NCI-H1694 treated with DMSO at 0.1 percent for 48 hours (cell line): ENCODE data around the gene PRDM1.

Source experiments
- DNase-seq: peaks from one replicate; lab custom pipeline; 2025; lab: John Stamatoyannopoulos, UW

Gene PRDM1

GRCh38 chr6:106070636-106071035 is 15.5 kb upstream of the PRDM1 start:
- no peak for DNase-seq

DNA sequence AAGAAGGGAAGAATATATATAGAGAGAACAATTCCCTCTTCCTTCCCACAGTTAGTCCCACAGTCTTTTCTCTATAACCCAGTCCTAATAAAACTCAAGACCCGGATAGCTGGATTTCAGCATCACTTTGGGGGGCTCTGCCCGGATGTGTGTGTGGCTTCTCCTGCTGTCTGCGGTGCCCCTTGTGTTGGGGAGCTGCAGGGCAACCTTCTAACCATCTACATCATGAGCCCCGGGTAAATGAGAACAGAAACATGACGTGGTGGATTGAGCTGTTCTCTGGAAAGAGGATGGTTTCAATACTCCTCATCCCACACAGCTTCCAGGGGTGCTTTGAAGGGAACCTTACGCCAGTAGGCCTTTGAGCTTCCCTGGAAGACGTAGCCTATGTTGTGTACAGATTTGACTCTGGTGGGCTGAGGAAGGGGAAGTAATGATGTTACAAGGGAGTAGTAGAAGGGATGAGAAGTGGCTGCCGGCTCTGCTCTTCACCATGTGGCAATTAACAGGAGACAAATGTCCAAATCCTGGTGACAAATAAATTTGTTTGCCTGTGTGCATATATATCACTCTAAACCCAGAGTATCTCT is 13.5 kb upstream of the PRDM1 start:
- no peak for DNase-seq

DNA sequence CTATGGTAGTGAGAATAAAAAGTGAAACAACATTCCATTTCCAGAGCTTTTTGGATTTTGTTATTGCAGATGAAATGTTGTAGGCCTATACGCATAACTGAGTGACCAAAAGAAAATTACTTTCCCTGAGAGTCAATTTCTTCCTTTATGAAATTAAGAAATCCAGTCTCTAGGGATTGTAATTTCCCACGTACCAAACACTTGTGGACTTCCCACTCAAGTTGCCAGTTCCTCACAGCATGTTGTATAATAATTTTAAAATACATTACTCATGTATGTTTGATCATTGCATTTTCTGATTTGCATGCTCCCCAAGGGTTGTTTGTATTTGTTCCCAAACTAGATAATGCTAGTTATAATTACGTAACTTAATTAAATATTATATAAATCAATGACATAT is 12.0 kb upstream of the PRDM1 start:
- DNase-seq = no peak

DNA sequence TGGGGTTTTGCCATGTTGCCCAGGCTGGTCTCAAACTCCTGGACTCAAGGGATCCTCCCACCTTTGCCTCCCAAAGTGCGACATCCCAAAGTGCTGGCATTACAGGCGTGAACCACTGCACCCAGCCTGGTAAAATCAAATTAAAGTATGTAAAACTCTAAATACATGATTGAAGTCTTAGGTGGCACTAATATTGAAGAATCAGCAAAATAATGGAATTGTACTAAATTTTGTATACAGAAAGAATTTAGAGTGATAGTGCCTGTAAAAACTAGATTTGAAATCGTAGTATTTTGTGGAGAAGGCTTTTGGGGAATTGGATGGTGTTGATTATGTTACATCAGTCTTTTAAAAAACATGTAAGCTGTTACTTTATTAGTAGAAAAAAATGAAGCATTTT is 10.0 kb upstream of the PRDM1 start:
- no peak for DNase-seq

- DNase-seq = no peak
Observed at GRCh38 chr6:106077170-106077569, 9.0 kb upstream of the PRDM1 start.

DNA sequence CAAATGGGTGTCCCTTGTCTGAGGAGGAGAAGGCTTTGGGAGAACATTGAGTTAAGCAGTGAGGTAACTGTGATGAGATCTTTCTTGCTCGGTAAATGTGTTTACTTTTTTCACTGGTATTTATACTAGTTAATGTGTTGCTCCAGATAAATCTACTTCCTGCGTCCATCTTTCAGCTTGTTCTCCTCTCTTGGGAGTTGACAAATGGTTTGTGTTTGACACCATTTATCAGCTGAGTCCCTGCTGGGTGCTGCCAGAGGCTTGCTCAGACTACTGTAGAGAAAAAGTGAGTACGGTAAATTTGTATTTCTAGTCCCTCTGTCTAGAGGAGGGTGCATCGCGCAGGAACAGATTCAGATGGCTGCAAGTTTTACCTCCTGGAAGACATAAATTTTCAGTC is 8.3 kb upstream of the PRDM1 start:
- DNase-seq = no peak

- DNase-seq = peak; percentile 66
Observed at GRCh38 chr6:106079961-106080762, 6.0 kb upstream of the PRDM1 start.

GRCh38 chr6:106080763-106081095 is 5.4 kb upstream of the PRDM1 start:
- DNase-seq = no peak

GRCh38 chr6:106081715-106082114 is 4.4 kb upstream of the PRDM1 start:
- no peak for DNase-seq

DNA sequence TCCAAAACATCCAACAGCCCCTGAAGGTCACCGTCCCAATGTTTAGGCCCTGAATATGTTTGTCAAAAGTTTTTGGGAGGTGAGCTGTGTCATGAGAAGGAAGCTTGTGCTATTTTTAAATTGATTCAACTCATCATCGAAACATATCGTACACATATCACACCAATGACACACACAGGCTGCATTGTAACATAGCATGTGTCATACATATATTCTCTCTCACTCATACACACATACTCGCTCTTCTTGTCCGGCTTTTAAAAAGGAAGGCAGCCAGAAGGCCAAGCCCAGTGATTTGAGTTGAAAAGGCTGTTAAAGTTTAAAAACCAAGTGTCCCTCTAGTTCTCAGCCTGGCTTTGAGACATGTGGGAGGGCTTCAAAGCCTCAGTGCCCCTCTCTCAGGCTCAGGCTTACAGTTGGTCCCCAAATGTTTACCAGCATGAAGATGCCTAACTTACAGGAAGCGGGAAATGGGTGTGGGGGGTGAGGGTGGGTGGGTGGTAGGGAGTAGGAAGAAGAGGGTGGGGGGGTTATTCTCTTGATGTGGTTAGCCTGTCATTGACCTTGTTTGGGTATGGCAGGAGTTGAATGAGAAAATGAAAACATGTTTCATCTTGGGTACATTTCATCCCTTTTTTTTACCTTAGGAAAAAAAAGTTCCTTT is 3.3 kb upstream of the PRDM1 start:
- DNase-seq = no peak

GRCh38 chr6:106083618-106084017 is 2.5 kb upstream of the PRDM1 start:
- no peak for DNase-seq

GRCh38 chr6:106084106-106084988 is 1.8 kb upstream of the PRDM1 start:
- DNase-seq = peak; percentile 55

GRCh38 chr6:106084989-106085691 is 996 bp upstream of the PRDM1 start:
- DNase-seq = no peak

DNA sequence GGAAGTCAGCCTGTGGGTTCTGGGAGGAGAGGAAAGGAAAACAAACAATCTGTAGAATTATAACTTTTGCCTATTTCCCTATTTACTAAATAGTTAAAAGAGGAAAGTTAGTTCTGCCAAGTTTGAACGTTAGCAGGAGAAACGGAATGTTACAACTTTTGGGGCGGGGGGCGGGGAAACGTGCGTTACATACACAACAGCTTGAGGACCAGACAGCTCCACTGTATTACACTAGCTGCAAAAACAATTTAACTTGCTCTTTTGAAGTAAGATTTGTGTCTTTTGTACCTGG is 498 bp upstream of the PRDM1 start:
- DNase-seq = no peak

DNA sequence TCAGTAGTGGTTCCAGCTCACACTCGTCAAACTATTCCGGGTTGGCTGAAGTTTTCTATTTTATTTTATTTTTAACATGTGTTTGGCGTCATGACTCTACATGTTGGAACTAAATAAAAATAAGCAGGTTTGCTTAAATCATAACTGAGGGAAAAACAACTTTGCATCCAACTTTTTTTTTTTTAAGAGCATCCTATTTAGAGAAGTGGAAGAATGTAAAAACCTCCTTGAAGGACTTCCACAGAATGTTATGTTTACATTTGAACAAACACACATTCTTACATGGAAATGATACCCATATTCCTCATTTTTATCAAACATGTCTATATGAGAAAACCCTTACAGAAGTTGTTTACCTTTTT is 659 bp downstream of the PRDM1 start:
- DNase-seq = no peak

DNA sequence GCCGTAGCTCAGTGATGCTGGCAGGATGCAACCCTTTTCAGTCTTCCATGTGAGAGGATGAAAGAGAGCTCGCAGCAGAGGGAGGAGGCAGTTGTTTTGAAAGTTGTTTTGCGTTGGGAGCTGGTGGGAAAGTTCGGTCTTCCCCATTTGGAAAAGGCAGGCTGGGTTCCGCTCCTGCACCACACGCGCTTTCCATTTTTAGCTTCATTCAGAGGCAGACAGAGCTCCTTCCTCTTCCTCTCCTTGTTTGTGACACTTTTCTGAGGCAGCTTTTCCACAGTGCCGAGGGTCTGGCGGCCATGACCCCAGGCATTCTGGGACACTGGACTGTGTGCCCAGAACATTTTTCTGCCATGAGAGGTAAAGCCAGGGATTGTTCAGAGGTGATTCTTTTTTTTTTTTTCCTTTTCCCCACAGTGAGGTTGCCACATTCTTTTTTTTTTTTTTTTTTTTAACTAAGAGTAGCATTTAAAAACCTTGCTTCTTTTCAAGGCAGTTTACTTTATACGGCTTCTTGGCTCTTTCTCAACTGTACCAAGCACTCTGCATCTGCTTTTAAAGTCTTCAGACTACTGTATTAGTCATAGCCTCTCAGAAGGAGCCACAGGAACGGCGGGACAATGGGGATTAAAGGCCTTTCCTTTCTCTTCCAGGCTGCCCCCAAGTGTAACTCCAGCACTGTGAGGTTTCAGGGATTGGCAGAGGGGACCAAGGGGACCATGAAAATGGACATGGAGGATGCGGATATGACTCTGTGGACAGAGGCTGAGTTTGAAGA is 1.6 kb downstream of the PRDM1 start:
- DNase-seq = no peak

GRCh38 chr6:106090001-106090400 is 3.9 kb downstream of the PRDM1 start:
- DNase-seq = no peak

DNA sequence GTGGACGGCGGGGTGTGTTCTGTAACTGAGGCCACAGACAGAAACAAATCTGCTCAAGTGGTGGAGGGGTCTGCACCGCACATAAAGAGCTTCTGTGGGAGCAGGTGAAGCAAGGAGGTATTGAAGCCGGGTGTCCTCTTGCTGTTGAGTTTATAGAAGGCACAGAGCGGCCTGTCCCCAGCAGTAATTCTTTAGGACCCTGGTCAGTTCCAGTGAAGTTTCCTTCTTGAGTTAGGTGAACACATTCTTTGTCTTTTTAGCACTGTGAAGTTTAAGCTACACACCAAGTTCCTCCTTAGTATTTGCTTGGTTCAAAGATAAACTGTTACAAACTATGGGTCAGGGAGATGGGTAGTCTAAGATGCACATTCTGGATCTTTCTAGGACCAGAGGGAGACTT is 6.1 kb downstream of the PRDM1 start:
- no peak for DNase-seq

DNA sequence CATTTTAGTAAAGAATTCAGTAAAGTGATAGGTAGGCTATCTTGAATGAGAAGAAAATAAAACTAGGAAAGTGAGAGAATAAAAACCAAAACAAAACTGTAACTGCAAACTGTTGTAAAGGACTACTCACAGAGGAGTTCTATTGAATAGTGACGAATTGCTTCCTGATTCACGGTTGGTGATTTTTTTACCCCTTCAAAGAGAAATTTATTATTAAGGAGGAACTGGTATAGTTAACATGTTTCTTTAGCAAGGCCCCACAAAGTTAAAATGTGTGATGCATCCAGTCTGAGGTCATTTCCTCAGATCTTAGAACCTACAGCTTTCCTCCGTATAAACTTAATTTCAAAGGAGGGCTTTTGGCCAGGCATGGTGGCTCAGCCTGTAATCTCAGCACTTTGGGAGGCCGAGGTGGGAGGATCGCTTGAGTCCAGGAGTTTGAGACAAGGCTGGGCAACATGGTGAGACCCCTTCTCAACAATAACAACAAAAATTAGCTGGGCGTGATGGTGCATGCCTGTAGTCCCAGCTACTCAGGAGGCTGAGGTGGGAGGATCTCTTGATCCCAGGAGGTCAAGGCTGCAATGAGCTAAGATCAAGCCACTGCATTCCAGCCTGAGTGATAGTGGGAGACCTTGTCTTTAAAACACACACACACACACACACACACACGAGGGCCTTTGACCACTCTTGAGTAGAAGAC is 8.3 kb downstream of the PRDM1 start:
- no peak for DNase-seq

GRCh38 chr6:106094964-106095335 is 8.8 kb downstream of the PRDM1 start:
- DNase-seq = no peak
